DOHH2 (cell line): ENCODE data around the gene NAA50.

Experiments used
- H3F3A ChIP-seq: fragments of 200-600 bp; sonication (generic), shearing (Covaris generic); 2 replicates; pipeline ENCODE4 v1.6.0; 2016; ENCODE audit warnings: antibody characterized with exemption, mild to moderate bottlenecking; ENCODE audit not compliant: control insufficient read depth, insufficient read depth
- H3K27ac ChIP-seq: fragments of 200-600 bp; sonication (generic); 2 replicates; pipeline ENCODE4 v1.5.1; 2014; ENCODE audit warnings: low read depth, mild to moderate bottlenecking, low read length, moderate library complexity
- H3K27me3 ChIP-seq: fragments of 200-600 bp; sonication (generic); 2 replicates; pipeline ENCODE4 v1.6.1; 2014; ENCODE audit warnings: mild to moderate bottlenecking, low read length, mixed read lengths; ENCODE audit not compliant: control insufficient read depth
- H3K36me3 ChIP-seq: fragments of 200-600 bp; sonication (generic); 2 replicates; pipeline ENCODE4 v1.6.1; 2014; ENCODE audit warnings: mild to moderate bottlenecking, low read length, moderate library complexity, mixed read lengths; ENCODE audit not compliant: control insufficient read depth
- H3K4me1 ChIP-seq: fragments of 200-600 bp; sonication (generic); 2 replicates; pipeline ENCODE4 v1.6.1; 2014; ENCODE audit warnings: mild to moderate bottlenecking, low read length, mixed read lengths; ENCODE audit not compliant: control insufficient read depth
- H3K4me2 ChIP-seq: fragments of 200-600 bp; sonication (generic); 2 replicates; pipeline ENCODE4 v1.6.0; 2014; ENCODE audit warnings: mild to moderate bottlenecking, low read length, moderate library complexity
- H3K4me3 ChIP-seq: fragments of 200-600 bp; sonication (generic); 2 replicates; pipeline ENCODE4 v1.5.1; 2014; ENCODE audit warnings: mild to moderate bottlenecking, low read length, mixed read lengths
- H3K79me2 ChIP-seq: fragments of 200-600 bp; sonication (generic); 2 replicates; pipeline ENCODE4 v1.6.1; 2014; ENCODE audit warnings: mild to moderate bottlenecking, low read length, mixed read lengths; ENCODE audit not compliant: control insufficient read depth
- H3K9me2 ChIP-seq: fragments of 200-600 bp; sonication (generic); replicated peaks from 2 replicates; pipeline ENCODE4 v1.6.1; 2014; ENCODE audit warnings: mild to moderate bottlenecking, low read length, mixed read lengths; ENCODE audit not compliant: control insufficient read depth
- H3K9me3 ChIP-seq: fragments of 200-600 bp; sonication (generic); 2 replicates; pipeline ENCODE4 v1.6.1; 2014; ENCODE audit warnings: antibody characterized with exemption, low read length, mixed read lengths; ENCODE audit not compliant: control insufficient read depth, insufficient read depth
- H4K20me1 ChIP-seq: fragments of 200-600 bp; sonication (generic); 2 replicates; pipeline ENCODE4 v1.6.0; 2014; ENCODE audit warnings: low read depth, mild to moderate bottlenecking, antibody characterized with exemption, low read length, moderate library complexity; ENCODE audit not compliant: control insufficient read depth, insufficient read depth
- CTCF ChIP-seq: fragments of 200-600 bp; sonication (generic); IDR thresholded peaks from one replicate; pipeline ENCODE4 v1.5.1; 2014; ENCODE audit warnings: antibody characterized with exemption, mild to moderate bottlenecking, low read depth, low read length; ENCODE audit not compliant: poor library complexity, severe bottlenecking
- EZH2phosphoT487 ChIP-seq: fragments of 200-600 bp; sonication (generic); IDR thresholded peaks from 2 replicates; pipeline ENCODE4 v1.6.1; 2017; ENCODE audit warnings: borderline replicate concordance, mild to moderate bottlenecking, antibody characterized with exemption, low read length, moderate library complexity, mixed read lengths

NAA50 gene

DNA sequence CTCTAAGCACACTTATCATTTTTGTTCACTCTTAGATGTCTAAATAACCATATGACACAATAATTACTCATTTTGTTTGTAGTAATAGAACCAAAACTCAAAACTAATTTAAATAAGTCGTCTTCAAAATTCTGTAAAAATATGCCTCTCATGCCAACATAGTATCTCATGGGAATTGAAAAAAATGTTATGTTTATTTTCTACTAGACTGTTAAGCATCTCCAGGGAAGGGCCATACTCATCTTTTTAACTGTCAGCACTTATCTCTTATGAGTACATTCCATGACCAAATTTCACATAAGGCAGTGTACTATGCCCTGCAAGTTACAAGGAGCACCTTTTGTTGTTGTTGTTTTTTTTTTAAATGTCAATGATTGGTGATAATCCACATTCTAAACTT, 31.3 kb downstream of the NAA50 start:
- Histone ChIP-seq H3K9me2 (no peaks in the 10 kb centered on the region), H3K9me3 (no peaks in the 10 kb centered on the region), H3K27me3 (no peaks in the 10 kb centered on the region; the same call in 1 of the 2 replicates), H3K4me3 (no peak overlapping the region), H4K20me1 (no peaks in the 10 kb centered on the region), H3K4me1 (no peaks in the 10 kb centered on the region), H3K36me3 (peaks cover 21% of the 10 kb centered on the region), H3K79me2 (no peaks in the 10 kb centered on the region), H3K4me2 (no peak overlapping the region), H3F3A (peaks cover 21% of the 10 kb centered on the region), H3K27ac (no peak overlapping the region)
- TF ChIP-seq EZH2phosphoT487 (no peak), CTCF (no peak)

- Histone ChIP-seq H3K9me2 (no peaks in the 10 kb centered on the region), H3K4me1 (no peaks in the 10 kb centered on the region), H3K4me2 (no peak overlapping the region), H3K4me3 (no peak overlapping the region), H3K27me3 (no peaks in the 10 kb centered on the region; the same call in 1 of the 2 replicates), H3K36me3 (no peaks in the 10 kb centered on the region), H4K20me1 (no peaks in the 10 kb centered on the region), H3K9me3 (no peaks in the 10 kb centered on the region), H3K27ac (no peak overlapping the region), H3K79me2 (no peaks in the 10 kb centered on the region), H3F3A (peaks cover 11% of the 10 kb centered on the region)
- TF ChIP-seq CTCF (no peak), EZH2phosphoT487 (no peak)
Measured at GRCh38 chr3:113712129-113712528, 33.9 kb downstream of the NAA50 start.

- Histone ChIP-seq H4K20me1 (no peaks in the 10 kb centered on the region), H3F3A (peaks cover 7% of the 10 kb centered on the region), H3K9me3 (no peaks in the 10 kb centered on the region), H3K4me3 (no peak overlapping the region), H3K27ac (no peak overlapping the region), H3K27me3 (no peaks in the 10 kb centered on the region; the same call in 1 of the 2 replicates), H3K79me2 (no peaks in the 10 kb centered on the region), H3K36me3 (no peaks in the 10 kb centered on the region), H3K4me1 (no peaks in the 10 kb centered on the region), H3K4me2 (no peak overlapping the region), H3K9me2 (no peaks in the 10 kb centered on the region)
- TF ChIP-seq CTCF (no peak), EZH2phosphoT487 (no peak)
Measured at GRCh38 chr3:113707835-113708234, 38.2 kb downstream of the NAA50 start.
